HG02642 (cell line): Measurements from ENCODE around the gene C3orf70.
"Not testable (repeated sequence)": the region's sequence is repeated elsewhere in the genome, so short reads cannot be mapped to it uniquely, and the experiment has no call there.

Experiments used
- ATAC-seq: cut with Tn5 transposase; IDR thresholded peaks from one replicate; pipeline ENCODE4 v1.9.1; 2021; ENCODE audit warnings: mild to moderate bottlenecking; ENCODE audit not compliant: unreplicated experiment, poor library complexity

Gene C3orf70

DNA sequence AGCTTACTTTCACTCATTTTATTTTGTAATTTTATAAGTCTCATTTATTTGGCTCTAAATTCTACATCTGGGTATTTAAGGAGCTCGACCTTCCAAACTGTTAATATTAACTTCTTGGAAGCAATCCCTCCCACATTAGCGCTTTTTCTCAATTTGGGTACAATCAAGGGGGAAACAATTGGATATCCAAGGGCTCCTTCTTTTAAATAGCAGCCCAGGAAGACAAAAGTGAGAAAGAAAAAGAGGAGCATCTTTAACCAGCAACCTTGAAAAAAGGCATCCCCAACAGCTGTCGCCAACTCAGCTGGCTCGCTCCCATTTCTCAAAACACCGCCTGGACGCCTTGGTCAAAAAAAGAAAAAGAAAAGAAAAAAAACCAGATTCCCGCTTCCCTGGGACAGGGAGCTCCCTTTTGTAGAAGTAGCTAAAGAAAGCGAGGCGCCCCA, 873 bp downstream of the C3orf70 start:
- ATAC-seq: no peak

DNA sequence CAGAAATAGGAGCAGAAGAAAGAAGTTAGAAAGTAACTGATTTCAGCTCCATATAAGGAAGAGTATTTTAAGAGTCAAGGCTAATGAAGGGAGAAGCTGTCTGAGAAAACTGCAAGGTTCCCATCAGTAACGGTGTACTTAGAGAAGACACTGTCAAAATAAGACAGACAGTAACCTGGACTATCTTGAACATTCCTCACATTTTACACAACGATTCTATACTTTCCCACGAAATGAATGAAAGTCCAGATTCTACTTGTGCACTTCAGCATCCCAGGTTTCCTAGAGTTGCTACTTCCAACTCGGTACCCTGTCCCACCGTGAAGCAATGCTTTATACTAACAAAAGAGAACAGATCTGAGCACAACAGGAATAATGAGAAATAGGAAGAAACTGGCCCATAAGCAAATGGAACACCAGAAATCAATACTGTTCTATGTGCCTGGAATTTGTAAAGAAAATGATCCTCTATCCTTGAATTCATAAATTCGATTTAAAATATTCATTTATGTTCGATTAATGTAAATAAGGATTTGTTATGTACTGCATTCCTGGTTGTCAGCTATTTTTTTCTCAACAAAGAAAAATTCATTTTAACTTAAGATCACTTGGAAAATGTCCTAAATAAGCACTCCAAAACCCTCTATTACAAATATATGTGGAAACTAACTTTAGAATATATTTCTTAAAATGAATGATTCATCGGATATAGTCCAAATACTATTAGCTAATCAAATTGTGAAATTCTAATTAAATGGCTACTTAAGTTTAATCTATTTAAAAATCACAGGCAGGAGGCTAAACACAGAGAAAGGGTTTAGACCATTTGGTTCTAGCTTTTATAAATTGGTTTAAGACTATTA, 1.5 kb downstream of the C3orf70 start:
- ATAC-seq: no peak

DNA sequence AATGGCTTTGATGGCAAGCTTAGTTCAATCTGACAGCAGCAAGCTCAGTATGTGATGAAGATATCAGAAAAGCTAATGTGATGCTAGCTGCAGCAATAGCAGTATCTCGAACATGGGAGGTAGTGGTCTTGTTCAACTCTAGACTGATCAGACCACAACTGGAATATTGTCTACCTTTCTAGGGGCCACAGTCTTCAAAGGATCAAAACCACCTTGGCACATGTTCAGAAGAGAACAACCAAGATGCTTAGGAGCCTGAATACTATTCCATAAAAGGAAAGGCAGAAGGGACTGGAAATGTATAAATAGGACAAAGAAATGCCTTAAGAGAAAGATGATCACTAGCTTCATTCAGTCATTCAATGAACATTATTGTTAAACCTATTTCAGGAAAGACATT, 2.3 kb downstream of the C3orf70 start:
- no peak for ATAC-seq

DNA sequence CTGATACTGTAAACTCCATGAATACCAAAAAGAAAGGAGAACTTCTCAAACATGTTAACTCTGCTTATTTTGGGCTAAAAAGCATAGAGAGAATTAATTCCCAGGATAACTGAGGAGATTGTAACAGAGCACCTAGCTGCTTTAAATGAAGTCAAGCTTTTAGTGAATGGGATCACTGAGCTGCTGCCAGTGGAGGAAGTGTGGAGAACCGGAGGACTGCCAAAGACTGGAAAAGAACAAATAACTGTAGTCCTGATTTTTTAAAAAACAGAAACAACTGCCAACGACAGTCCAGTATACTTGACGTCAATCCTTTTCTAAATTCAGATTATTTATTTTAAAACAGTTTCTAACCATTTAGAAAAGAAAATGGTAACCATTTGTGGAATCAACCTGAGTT, 3.3 kb downstream of the C3orf70 start:
- ATAC-seq: no peak

DNA sequence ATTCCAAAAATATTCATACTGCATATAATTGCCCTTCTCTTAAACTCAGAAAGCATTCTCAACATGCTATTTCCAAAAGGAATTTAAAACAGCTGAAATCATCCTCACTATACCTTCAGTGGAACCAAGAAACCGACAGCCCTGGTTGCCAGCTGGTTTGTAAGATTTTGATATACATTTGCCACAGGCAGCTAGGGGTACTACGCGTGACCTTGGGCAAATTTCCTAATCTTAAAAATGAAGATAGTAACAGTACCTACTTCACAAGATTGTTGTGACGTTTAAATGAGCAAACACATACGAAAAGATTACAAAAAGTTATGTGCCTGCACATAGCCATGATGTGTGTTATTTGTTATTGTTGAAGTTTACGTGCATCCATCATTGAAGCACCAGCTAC, 7.3 kb downstream of the C3orf70 start:
- ATAC-seq: no peak

DNA sequence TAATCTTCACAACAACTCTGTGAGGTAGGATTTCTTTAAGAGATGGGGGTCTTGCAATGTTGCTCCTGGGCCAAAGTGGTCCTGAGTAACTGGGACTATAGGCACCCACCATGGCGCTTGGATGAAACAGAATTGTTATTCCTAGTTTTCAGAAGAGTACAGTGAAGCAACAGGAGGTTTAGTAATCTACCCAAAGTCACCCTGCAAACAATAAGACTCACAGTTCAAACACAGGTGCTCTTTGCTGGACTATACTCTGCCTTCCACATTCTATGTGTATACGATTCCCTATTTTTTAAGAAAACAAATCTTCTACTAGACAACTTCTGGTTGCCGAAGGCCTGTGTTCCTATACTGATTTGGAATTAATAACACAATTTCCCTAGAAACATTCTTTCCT, 8.1 kb downstream of the C3orf70 start:
- no peak for ATAC-seq

DNA sequence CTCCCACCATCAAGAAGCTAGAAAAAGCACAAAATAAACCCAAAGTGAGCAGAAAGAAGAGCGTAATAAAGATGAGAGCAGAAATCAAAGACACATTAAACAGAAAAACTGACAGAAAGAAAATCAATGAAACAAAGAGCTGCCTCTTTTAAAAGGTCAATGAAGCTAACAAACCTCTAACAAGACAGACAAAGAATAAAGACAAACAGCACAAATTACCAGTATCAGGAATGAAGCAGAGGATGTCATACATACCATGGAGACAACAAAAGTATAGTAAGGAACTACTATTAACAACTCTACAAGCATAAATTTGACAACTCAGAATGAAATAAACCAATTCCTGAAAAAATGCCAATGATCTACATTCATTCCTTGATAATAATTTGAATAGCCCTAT, 15.0 kb downstream of the C3orf70 start:
- ATAC-seq: no peak

DNA sequence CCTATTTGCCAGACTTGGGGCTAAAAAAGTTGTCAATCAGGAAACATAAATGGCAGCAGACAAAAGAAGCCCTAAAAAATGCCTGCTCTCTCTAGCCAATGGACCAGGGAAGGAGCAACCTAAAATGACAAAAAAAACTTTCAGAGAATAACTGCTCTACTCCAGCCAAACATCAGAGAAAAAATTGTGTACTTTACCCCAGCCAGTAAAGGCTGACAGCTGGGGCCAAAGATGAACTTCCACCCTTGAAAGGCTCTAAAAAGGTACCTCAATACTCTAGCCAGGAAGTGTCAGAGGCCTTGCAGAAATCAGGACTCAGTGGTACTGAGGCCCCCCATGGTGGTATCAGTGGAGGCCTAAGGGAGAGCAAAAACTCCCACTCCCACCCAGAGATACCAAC, 18.4 kb downstream of the C3orf70 start:
- ATAC-seq: no peak

DNA sequence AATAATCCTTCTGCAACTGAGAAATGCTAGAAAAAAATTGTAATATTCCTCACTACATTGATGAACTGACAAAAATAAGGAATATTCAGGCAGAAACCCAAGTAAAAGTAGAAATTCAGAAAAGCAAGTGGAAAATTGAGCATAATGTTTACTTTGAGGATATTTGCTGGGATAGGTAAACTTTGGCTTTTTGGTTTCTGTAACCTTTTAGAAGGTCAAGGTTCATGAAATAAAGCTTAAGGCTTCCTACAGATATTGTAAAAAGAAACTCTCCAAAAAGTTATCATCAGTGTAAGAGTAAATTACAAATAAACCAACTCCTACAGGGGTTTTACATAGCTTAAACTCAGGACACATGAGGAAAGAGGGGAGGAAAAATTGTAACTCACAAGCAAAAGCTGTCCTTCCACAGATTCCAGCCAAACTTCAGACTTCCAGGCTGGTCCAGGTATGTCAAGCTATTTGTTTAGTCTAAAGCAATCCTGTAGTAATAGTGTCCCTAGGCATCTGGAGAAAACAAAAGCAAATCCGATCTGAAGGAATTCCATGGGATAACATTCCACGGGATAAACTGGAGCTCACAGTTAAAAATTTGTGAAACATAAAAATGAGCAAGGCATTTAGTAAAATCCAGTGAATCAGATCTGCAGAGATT, 21.1 kb downstream of the C3orf70 start:
- ATAC-seq: no peak

DNA sequence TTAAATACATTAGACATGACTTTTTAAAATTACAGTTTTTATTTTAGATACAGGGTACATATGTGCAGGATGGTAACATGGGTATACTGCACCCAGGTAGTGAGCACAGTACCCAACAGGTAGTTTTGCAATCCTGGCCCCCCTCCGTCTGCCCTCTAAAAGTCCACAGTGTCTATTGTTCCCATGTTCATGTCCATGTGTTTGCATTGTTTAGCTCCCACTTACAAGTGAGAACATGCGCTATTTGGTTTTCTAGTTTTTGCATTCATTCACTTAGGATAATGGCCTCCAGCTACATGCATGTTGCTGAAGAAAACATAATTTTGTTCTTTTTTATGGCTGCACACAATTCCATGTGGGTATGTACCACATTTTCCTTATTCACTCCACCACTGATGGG, 23.8 kb downstream of the C3orf70 start:
- no peak for ATAC-seq

DNA sequence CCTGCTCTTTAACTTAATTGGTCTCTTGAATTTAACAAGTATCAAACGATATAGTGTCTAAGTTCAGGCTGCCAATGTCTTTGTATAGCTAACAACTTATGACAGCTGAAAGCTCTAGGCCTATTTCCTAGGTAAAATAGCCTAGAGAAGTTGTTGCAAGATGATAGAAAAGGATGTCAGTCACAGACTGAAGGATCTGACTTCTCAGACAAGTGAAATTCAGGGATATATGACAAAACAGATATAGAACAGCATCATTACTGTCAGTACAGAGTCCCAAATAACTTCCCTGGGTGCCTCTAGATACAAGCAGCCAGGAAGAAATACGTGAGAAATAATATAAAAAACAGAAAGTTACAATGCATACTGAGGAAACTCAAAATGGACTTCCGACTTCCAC, 26.7 kb downstream of the C3orf70 start:
- ATAC-seq: no peak

DNA sequence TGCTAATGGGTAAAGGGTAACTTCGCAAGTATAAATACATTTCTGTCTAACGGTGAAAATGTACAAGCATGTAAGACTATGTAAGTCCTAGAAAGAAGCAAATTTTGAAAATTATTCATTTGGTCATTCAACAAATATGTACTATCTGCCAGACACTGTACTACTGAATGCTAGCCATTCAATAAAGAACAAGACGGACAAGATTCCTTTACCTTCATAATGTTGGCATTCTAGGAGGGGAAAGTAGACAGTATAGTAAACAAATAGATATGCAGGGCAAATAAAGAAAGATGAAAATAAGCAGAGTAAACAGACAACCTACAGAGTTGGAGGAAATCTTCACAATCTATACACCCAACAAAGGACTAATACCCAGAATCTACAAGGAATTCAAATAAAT, 32.7 kb downstream of the C3orf70 start:
- no peak for ATAC-seq

DNA sequence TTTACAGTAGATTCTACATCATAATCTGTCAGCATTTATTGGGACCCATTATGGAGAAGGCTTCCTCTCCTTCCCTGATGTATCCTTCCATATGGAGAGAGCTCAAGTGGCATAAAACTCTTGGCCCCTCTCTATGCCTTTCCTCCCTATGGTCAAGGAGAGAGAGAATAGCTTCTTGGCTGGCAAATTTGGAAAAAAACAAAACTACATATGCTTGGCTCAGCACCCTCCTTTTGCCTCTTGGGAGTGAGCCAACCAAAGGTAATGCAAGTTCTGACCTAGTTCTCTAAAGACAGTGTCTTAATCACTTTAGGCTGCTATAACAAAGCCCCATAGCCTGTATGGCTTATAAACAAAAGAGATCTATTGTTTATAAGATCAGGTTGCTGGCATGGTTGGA, 37.5 kb downstream of the C3orf70 start:
- ATAC-seq: no peak

DNA sequence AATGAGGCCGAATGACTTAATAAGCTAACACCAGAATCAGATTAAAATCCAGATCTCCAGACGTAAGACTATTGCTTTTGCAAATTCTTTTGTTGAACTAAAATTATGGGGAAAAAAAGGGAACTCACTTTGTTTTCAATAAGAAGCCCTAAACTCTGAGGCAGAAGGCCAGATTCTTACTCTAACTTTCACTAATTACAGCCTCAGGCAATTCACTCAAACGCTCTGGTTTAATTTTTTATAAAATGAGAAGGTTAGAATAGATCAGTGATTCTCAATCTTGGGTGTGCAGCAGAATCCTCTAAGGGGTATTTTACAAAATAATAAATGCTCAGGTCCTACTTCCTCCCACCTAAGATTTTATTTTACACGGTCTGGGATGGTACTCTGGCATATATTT, 38.1 kb downstream of the C3orf70 start:
- no peak for ATAC-seq

DNA sequence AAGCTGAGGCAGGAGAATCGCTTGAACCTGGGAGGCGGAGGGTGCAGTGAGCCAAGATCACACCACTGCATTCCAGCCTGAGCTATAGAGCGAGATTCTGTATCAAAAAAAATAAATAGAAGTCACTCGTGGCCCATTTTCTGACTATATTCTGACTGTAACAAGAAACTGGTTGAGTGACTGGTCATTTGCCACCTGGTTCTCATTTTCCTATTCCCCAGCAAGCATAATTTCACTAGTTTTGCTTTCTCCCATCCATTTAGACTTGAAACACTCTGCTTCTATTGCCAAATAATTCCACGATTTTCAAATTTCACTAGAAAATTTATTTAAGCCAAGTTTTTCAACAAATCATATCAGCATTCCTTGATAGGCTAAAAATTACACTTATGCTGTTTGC, 40.7 kb downstream of the C3orf70 start:
- ATAC-seq: no peak

DNA sequence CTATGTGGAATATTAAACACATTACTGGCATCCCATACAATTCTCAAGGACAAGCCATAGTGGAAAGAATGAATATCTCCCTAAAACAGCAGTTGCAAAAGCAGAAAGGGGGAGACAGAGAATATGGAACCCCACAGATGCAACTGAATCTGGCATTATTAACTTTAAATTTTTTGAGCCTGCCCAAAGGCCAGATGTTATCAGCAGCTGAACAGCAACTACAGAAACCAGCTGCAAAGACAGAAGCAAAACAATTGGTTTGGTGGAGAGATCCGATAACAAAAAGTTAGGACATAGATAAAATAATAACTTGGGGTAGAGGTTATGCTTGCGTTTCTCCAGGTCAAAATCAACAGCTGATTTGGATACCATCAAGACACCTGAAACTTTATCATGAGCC, 43.8 kb downstream of the C3orf70 start:
- ATAC-seq: not testable (repeated sequence)

DNA sequence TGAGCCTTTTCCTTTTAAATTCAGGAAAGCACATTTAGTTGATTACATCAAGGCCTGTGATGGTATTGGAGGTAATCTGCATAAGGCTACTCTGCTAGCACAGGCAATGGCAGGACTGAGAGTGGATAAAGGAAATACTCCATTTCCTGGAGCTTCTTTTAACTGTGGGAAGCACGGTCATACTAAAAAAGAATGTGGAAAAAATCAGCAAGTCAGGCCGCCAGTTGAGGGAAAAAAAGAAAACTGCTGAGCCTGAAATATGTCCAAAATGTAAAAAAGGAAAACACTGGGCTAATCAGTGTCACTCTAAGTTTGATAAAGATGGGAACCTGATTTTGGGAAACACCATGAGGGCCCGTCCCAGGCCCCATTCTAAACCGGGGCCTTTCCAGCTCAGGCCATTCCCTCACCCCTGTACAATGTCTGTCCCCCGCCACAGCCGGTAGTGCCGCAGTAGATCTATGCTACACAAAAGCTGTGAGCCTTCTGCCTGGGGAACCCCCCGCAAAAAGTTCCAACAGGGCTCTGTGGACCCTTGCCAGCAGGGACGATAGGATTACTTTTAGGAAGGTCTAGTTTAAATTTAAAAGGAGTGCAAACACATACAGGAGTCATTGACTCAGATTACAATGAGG, 46.5 kb downstream of the C3orf70 start:
- ATAC-seq: not testable (repeated sequence)

DNA sequence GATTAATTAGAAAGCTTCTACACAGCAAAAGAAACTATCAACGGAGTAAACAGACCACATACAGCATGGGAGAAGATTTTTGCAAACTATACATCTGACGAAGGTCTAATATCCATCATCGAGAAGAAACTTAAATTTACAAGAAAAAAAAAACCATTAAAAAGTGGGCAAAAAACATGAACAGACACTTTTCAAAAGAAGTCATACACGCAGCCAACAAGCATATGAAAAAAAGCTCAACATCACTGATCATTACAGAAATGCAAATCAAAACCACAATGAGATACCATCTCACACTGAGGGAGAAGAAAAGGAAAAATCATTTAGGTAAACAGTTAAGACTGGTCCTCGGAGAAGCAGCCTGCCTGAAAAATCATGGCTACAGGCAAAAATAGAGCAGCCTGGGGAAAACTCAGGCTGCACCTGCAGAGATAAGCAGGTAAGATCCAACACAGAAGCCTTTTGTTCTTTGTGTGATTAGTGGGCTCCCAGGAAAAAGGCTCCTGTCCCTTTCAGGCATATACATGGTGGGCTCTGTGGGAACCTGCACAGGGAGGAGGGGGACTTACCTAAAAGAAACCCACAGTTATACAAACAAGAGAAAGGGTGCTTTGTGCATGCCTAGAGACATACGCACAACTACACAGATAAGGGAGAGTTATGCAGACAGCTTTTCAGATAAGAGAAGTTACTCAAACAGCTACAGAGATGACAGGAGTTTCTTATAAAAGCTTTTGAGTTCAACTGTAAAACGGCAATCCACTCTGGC, 49.3 kb downstream of the C3orf70 start:
- no peak for ATAC-seq

DNA sequence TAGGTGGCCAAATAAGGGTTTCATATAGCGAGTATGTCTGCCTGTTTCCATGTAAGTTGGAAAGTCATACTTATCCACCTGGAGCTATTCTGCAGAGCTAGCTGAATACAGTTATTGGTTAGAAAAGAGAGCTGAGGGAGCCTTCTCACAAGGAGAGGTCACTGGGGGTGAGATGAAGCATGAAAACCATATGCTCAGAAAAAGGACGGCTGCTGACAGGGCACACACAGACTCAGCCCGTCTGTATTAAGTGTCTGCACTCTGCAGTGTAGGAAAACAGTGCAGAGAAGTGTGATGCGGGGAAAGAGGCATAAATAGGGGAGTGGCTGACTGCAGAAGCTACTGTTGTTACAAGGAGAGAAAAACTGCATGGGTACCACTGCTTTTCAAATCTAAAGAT, 58.2 kb downstream of the C3orf70 start:
- ATAC-seq: no peak

DNA sequence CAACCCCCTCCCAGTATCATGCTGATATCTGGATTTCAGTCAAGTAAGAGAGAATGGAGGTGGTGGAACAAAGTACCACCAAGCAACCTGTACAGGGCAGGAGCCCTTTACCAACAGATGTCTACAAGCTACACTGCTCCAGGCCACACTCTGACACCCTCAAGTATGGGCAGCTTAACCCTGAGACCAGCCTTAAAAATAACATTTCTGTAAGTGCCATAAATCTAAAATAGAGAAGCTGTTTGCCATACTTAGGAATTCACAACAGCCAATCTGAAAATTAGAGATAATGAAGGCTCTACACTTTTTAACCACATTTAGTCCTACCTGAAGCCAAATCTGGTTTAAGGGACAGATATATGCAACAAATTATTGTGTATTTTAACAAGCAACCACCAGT, 59.7 kb downstream of the C3orf70 start:
- no peak for ATAC-seq

DNA sequence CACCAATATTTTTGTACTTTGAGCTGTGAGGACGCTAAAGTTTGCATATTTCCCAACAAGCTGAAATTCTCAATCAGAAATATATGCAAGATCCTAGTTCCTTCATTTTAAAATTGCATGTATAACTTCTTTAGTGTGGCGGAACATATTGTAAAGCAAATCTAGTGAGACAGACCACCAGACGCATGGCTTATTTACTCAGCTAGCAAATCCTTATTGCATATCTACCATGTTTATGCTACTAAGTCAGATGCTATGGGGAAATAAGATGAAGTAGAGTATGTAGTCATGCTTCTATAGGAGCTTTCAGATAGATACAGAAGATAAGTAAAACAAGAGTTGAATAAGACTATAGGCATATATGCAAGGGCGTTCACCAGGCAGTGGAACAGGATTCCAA, 62.0 kb downstream of the C3orf70 start:
- no peak for ATAC-seq
